Activated CD4-positive, alpha-beta T cell treated with anti-CD3 and anti-CD28 coated beads for 36 hours (primary cell): ENCODE measurements around the gene AXIN2. TPM values are rescaled to one million over a fixed set of nuclear protein-coding genes. Genes with fewer than 3 reads are reported as not detected.
"Not testable (repeated sequence)": the region's sequence is repeated elsewhere in the genome, so short reads cannot be mapped to it uniquely, and the experiment has no call there.

ENCODE experiments used
- ATAC-seq: fragments of 200-7000 bp; cut with Tn5 transposase; one replicate; pipeline ENCODE4 v1.10.0; 2021; ENCODE audit warnings: mild to moderate bottlenecking, moderate library complexity
- CTCF ChIA-PET: fragments of 350-600 bp; sonication (Branson Sonifier 250); formaldehyde crosslinking; loops from one replicate; lab custom pipeline; 2021; ENCODE audit warnings: antibody characterized with exemption; lab: Charles Lee
- POLR2A ChIA-PET: fragments of 350-600 bp; sonication (Branson Sonifier 250); formaldehyde crosslinking; loops from one replicate; lab custom pipeline; 2021; ENCODE audit warnings: antibody characterized with exemption, inconsistent platforms; lab: Charles Lee
- DNase-seq: peaks from one replicate; pipeline ENCODE4 v3.0.0-alpha.2; 2020
- H3K27ac Mint-ChIP-seq: one replicate; pipeline ENCODE4 v1.8.0; 2021; ENCODE audit warnings: mixed read lengths
- H3K27me3 Mint-ChIP-seq: one replicate; pipeline ENCODE4 v1.8.0; 2021; ENCODE audit warnings: mixed read lengths
- H3K36me3 Mint-ChIP-seq: one replicate; pipeline ENCODE4 v1.8.0; 2021; ENCODE audit warnings: low read depth, mixed read lengths
- H3K4me1 Mint-ChIP-seq: one replicate; pipeline ENCODE4 v1.8.0; 2021; ENCODE audit warnings: mixed read lengths
- H3K4me3 Mint-ChIP-seq: one replicate; pipeline ENCODE4 v1.8.0; 2021; ENCODE audit warnings: mild to moderate bottlenecking, moderate library complexity, mixed read lengths
- H3K9me3 Mint-ChIP-seq: one replicate; pipeline ENCODE4 v1.8.0; 2021; ENCODE audit warnings: low read depth, mixed read lengths
- intact Hi-C, 2 experiments: fragments of 100-400 bp; cut with DNase I in 1 of 2; cut with micrococcal nuclease in 1 of 2; formaldehyde crosslinking; loops; one replicate each; pipeline versions ENCODE4 v1.14.2 to v1.15.1; 2022 to 2024; cut with DNase I, micrococcal nuclease
- total RNA-seq, 2 experiments: library from RNA; stranded (reverse); gene quantifications; one replicate each; pipeline ENCODE4 v1.2.3, GENCODE V29; 2021

The AXIN2 gene
- total RNA-seq, 2 experiments from 2014 or later, result 2.6 to 3.0 TPM

DNA sequence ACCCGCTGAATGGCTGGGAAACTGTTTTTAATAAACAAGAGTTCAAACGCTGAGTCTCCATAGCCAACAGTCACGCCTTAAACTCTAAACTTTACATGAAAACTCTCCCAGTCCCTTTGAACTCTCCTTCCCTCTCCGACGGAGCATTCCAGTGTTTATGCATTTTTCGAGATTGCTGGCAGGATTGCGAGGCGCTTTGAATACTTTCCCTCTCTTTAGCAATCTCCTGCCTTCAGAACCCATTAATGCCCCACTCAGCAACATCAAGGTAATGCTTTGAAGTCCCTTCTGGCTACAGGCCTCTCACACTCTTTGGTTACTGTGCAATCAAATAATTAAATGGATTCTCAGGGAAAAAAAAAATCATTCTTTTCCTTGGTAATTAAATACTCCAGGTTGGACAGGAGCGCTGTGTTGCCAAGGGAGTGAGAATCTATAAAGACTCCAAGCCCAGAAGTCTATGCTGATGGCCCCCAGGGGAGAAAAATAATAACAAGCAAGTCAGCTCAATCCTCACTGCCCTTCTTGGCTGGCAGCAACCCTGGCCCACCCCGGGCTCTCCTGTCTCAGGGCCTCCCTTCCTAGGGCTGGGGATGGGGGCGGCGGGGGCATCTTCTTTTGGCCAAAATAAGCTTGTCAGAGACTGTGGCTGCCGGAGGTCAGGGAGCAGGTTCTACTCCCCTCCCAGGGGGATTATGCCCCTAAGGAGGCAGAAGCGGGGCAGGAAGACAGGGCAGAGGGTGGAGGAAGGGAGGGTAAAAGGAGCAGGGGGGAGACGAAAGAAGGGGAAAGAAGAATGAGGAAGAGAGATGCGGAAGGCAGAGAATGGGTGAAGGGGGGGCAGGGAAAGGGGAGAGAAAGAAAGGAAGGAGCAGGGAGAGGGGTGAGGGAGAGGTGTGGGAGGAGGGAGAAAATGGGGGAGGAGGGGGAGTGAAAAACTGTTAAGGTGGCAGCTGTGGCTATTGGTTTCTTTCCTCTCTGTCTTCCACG lies 45.2 kb downstream of the AXIN2 start:
- ATAC-seq, result no peak
- ChIA-PET CTCF (no interaction called here), POLR2A (interaction anchor here (0.5 kb wide), 1 partner anchor 92 kb away, joined by 3 read pairs; no protein-coding TSS in a partner anchor)
- Mint-ChIP-seq H3K27ac (no peak overlapping the region), H3K4me3 (no peak overlapping the region), H3K27me3 (peaks cover 2% of the 10 kb centered on the region), H3K4me1 (peaks cover 17% of the 10 kb centered on the region), H3K9me3 (no peaks in the 10 kb centered on the region), H3K36me3 (no peaks in the 10 kb centered on the region)
- DNase-seq, result no peak
- intact Hi-C loops, result loop anchor here in 1 of 2 experiments (2.0 kb wide), 1 partner anchor 141 kb away; no protein-coding TSS in a partner anchor

DNA sequence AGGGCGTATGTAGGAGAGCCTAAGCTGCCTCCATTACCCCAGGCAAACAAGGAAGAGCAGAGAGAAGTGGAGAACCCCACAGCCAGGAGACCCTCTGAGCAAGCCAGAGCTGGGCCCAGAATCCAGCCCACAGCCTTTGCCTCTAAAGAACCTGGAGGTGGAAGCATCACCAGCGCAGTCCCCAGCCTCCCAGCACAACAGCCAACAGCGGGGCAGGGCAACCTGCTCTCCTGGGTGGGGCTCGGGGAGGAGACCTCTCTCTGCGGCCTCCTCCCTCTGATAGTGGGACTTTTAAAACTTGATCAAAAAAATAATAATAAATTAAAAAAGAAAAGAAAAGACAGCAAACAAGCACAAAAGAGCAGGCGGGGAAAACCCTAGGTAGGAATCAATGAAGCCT lies 45.9 kb downstream of the AXIN2 start:
- Mint-ChIP-seq H3K27me3 (peaks cover 2% of the 10 kb centered on the region), H3K27ac (no peak overlapping the region), H3K4me1 (peaks cover 15% of the 10 kb centered on the region), H3K4me3 (no peak overlapping the region), H3K9me3 (no peaks in the 10 kb centered on the region), H3K36me3 (no peaks in the 10 kb centered on the region)
- ATAC-seq (no peak), DNase-seq (no peak)
- intact Hi-C loops, result loop anchor here in 1 of 2 experiments (2.0 kb wide), 1 partner anchor 141 kb away; no protein-coding TSS in a partner anchor
- POLR2A ChIA-PET, result no interaction called here
- CTCF ChIA-PET, result no interaction called here

DNA sequence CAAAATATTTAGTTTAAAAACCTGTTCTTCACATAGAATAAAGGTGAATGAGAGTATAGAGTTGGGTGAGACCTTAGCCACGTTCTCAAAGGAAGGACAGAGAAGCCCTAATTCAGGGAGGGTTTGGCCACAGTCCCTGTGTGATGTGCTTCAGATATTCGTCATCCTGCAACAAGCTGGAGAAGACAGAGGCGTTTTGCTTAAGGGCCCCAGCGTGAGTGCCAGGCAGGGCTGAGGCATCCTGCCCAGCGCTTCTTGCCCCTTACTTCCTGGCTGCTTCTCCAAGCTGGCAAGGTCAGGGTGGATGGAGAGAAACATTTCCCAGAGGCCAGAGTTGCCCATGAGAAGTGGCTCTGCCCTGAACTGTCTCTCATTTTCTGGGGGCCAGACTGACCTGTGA lies 46.9 kb downstream of the AXIN2 start:
- ATAC-seq (peak; percentile 83), DNase-seq (peak; percentile 53)
- Mint-ChIP-seq H3K4me1 (peaks cover 14% of the 10 kb centered on the region), H3K27me3 (peaks cover 2% of the 10 kb centered on the region), H3K36me3 (no peaks in the 10 kb centered on the region), H3K27ac (no peak overlapping the region), H3K9me3 (no peaks in the 10 kb centered on the region), H3K4me3 (no peak overlapping the region)
- ChIA-PET CTCF (interaction anchor here (0.6 to 0.9 kb wide), 3 partner anchors 9 to 133 kb away, joined by 3 read pairs; no protein-coding TSS in a partner anchor), POLR2A (interaction anchor here (0.6 kb wide), 1 partner anchor 498 kb away, joined by 9 read pairs; no protein-coding TSS in a partner anchor)
- intact Hi-C loops, result loop anchor here in 1 of 2 experiments (2.0 kb wide), 1 partner anchor 142 kb away; no protein-coding TSS in a partner anchor

DNA sequence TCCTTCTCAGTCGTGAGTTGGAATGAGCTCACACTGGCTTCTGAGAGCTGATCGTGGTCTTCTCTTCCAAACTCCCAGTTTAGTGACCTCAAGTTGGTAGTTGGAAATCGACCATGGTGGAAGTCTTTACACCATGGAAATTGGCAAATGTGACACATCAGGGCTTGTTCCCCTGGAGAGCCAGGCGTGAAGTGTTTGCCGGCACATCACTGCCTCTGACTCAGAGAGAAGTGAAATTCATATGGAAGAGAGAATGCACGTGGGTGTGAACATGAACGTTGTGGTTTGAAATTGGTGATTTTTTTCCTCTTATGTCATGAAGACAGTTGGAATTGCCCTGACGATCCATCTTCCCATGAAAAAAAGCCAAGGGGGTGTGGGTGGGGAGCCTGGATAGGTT lies 47.4 kb downstream of the AXIN2 start:
- intact Hi-C loops, result loop anchor here in 1 of 2 experiments (2.0 kb wide), 1 partner anchor 143 kb away; no protein-coding TSS in a partner anchor
- Mint-ChIP-seq H3K4me1 (peaks cover 14% of the 10 kb centered on the region), H3K4me3 (no peak overlapping the region), H3K27ac (no peak overlapping the region), H3K36me3 (no peaks in the 10 kb centered on the region), H3K9me3 (no peaks in the 10 kb centered on the region), H3K27me3 (peaks cover 2% of the 10 kb centered on the region)
- ChIA-PET CTCF (no interaction called here), POLR2A (interaction anchor here (0.6 kb wide), 1 partner anchor 498 kb away, joined by 9 read pairs; no protein-coding TSS in a partner anchor)
- ATAC-seq (peak; percentile 75), DNase-seq (peak; percentile 55)

DNA sequence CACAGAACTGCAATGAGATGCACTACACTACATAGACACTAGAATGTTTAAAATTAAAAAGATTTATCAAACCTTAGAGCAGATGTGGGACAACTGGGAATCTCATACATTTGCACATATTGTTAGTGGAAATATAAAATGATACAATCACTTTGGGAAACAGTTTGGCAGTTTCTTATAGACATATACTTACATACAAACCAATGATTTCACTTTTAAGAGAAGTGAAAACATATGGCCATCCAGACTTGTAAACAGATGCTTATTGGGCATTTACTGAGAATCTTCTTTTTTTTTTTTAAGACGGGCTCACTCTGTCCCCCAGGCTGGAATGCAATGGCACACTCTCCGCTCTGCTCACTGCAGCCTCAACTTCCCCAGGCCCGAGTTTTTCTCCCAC lies 50.1 kb downstream of the AXIN2 start:
- POLR2A ChIA-PET, result no interaction called here
- CTCF ChIA-PET, result no interaction called here
- ATAC-seq, result no peak
- H3K27ac Mint-ChIP-seq, result no peak overlapping the region
- peaks cover 1% of the 10 kb centered on the region for H3K36me3 Mint-ChIP-seq
- intact Hi-C loops, result no loop called here
- H3K4me1 Mint-ChIP-seq, result peaks cover 14% of the 10 kb centered on the region
- H3K9me3 Mint-ChIP-seq, result no peaks in the 10 kb centered on the region
- no peak for DNase-seq
- peaks cover 2% of the 10 kb centered on the region for H3K27me3 Mint-ChIP-seq
- no peak overlapping the region for H3K4me3 Mint-ChIP-seq

GRCh38 chr17:65509032-65509431 lies 52.4 kb downstream of the AXIN2 start:
- peaks cover 2% of the 10 kb centered on the region for H3K36me3 Mint-ChIP-seq

DNA sequence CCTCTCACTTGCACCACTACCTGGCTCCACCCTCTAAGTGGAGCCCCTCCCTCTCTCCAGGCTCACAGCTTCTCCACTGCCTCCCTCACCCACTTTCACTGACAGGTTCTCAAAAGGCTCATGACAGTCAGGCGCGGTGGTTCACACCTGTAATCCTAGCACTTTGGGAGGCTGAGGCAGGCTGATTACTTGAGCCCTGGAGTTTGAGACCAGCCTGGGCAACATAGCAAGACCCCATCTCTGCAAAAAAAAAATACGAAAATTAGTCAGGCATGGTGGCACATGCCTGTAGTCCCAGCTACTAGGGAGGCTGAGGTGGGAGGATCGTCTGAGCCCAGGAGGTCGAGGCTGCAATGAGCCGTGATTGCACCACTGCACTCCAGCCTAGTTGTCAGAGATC lies 56.8 kb downstream of the AXIN2 start:
- intact Hi-C loops, H3K36me3 Mint-ChIP-seq, CTCF ChIA-PET, H3K4me3 Mint-ChIP-seq, H3K4me1 Mint-ChIP-seq, POLR2A ChIA-PET, H3K9me3 Mint-ChIP-seq, H3K27me3 Mint-ChIP-seq, ATAC-seq, H3K27ac Mint-ChIP-seq, DNase-seq: not testable (repeated sequence)

More at GRCh38 chr17:65509032-65509431, 52.4 kb downstream of the AXIN2 start:
- Mint-ChIP-seq H3K4me3 (no peak overlapping the region), H3K27ac (no peak overlapping the region), H3K9me3 (no peaks in the 10 kb centered on the region), H3K27me3 (no peaks in the 10 kb centered on the region), H3K4me1 (peaks cover 3% of the 10 kb centered on the region)
- ChIA-PET CTCF (interaction anchor here (0.6 kb wide), 1 partner anchor 80 kb away, joined by 3 read pairs; no protein-coding TSS in a partner anchor), POLR2A (no interaction called here)
- DNase-seq (no peak), ATAC-seq (no peak)
- intact Hi-C loops, result no loop called here

- no peak for DNase-seq
- no peak for ATAC-seq
- CTCF ChIA-PET, result no interaction called here
- Mint-ChIP-seq H3K27ac (no peak overlapping the region), H3K9me3 (no peaks in the 10 kb centered on the region), H3K27me3 (no peaks in the 10 kb centered on the region), H3K4me3 (no peak overlapping the region), H3K4me1 (no peaks in the 10 kb centered on the region), H3K36me3 (peaks cover 2% of the 10 kb centered on the region)
- POLR2A ChIA-PET, result no interaction called here
- intact Hi-C loops, result no loop called here
Measured at GRCh38 chr17:65504141-65504540, 57.3 kb downstream of the AXIN2 start.

GRCh38 chr17:65503557-65503956 lies 57.9 kb downstream of the AXIN2 start:
- POLR2A ChIA-PET, result no interaction called here
- no peak for DNase-seq
- ATAC-seq, result no peak
- H3K36me3 Mint-ChIP-seq, result peaks cover 2% of the 10 kb centered on the region
- no peaks in the 10 kb centered on the region for H3K4me1 Mint-ChIP-seq
- no peak overlapping the region for H3K27ac Mint-ChIP-seq
- H3K9me3 Mint-ChIP-seq, result no peaks in the 10 kb centered on the region
- H3K4me3 Mint-ChIP-seq, result no peak overlapping the region
- H3K27me3 Mint-ChIP-seq, result no peaks in the 10 kb centered on the region
- CTCF ChIA-PET, result no interaction called here
- intact Hi-C loops, result no loop called here

DNA sequence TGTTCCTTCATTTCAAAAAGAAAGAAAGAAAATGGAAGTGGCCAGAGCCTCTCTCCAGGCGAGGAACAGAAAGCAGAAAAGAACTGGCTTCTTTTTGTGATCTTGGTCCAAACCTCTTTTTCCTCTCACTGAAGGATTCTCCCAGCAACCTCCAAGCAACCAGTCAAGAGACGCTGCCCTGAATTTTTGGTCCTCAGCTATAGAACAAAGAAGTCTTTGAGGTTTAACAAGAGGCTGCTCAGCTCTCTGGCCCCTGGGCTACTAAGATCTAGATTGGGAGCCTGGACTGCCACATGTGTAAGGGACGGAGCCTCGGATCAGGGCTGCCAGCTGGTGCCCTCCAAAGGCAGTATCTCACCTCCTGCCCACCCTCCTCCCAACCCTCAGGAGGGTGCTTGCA lies 62.6 kb downstream of the AXIN2 start:
- H3K4me3 Mint-ChIP-seq, result no peak overlapping the region
- no peaks in the 10 kb centered on the region for H3K36me3 Mint-ChIP-seq
- H3K27me3 Mint-ChIP-seq, result peaks cover 3% of the 10 kb centered on the region
- H3K27ac Mint-ChIP-seq, result no peak overlapping the region
- POLR2A ChIA-PET, result interaction anchor here (0.6 kb wide), 1 partner anchor 26 kb away, joined by 7 read pairs; no protein-coding TSS in a partner anchor
- H3K9me3 Mint-ChIP-seq, result no peaks in the 10 kb centered on the region
- DNase-seq (no peak), ATAC-seq (no peak)
- peaks cover 15% of the 10 kb centered on the region for H3K4me1 Mint-ChIP-seq
- CTCF ChIA-PET, result no interaction called here
- intact Hi-C loops, result no loop called here

GRCh38 chr17:65496801-65497200 lies 64.6 kb downstream of the AXIN2 start:
- Mint-ChIP-seq H3K4me3 (no peak overlapping the region), H3K27me3 (peaks cover 3% of the 10 kb centered on the region), H3K27ac (no peak overlapping the region), H3K4me1 (peaks cover 15% of the 10 kb centered on the region), H3K36me3 (no peaks in the 10 kb centered on the region), H3K9me3 (no peaks in the 10 kb centered on the region)
- DNase-seq (no peak), ATAC-seq (no peak)
- ChIA-PET CTCF (no interaction called here), POLR2A (no interaction called here)
- intact Hi-C loops, result no loop called here
